GM23338 (cell line): ENCODE measurements around the gene SLC48A1. TPM values are rescaled to one million over a fixed set of nuclear protein-coding genes. Genes with fewer than 3 reads are reported as not detected.

Source experiments
- ATAC-seq: fragments of 200-7000 bp; cut with Tn5 transposase; 3 replicates; pipeline ENCODE4 v1.9.1; 2020
- DNase-seq: peaks from one replicate; pipeline ENCODE4 v3.0.0-alpha.2; 2015; ENCODE audit warnings: low spot score
- H2AFZ ChIP-seq: fragments of 200-600 bp; sonication (generic); 2 replicates; pipeline ENCODE4 v1.8.0; 2016; ENCODE audit warnings: antibody characterized with exemption, mild to moderate bottlenecking, moderate library complexity
- H3F3A ChIP-seq: fragments of 200-600 bp; sonication (generic); replicated peaks from 2 replicates; pipeline ENCODE4 v1.8.0; 2017; ENCODE audit warnings: antibody characterized with exemption, mixed run types, low read depth
- H3K27ac ChIP-seq: fragments of 200-600 bp; sonication (generic); 2 replicates; pipeline ENCODE4 v1.6.1; 2016; ENCODE audit warnings: low read depth
- H3K27me3 ChIP-seq: fragments of 200-600 bp; sonication (generic); 2 replicates; pipeline ENCODE4 v1.8.0; 2016; ENCODE audit warnings: mild to moderate bottlenecking, mixed run types, moderate library complexity; ENCODE audit not compliant: insufficient read depth
- H3K36me3 ChIP-seq: fragments of 200-600 bp; sonication (generic); 2 replicates; pipeline ENCODE4 v1.8.0; 2016; ENCODE audit warnings: mild to moderate bottlenecking; ENCODE audit not compliant: insufficient read depth
- H3K4me1 ChIP-seq: fragments of 200-600 bp; sonication (generic); 2 replicates; pipeline ENCODE4 v1.8.0; 2016; ENCODE audit warnings: mild to moderate bottlenecking, moderate library complexity; ENCODE audit not compliant: insufficient read depth
- H3K4me2 ChIP-seq: fragments of 200-600 bp; sonication (generic); 2 replicates; pipeline ENCODE4 v1.7.1; 2017; ENCODE audit warnings: mixed run types
- H3K4me3 ChIP-seq: fragments of 200-600 bp; sonication (generic); 2 replicates; pipeline ENCODE4 v1.6.1; 2016; ENCODE audit warnings: mixed run types
- H3K79me2 ChIP-seq: fragments of 200-600 bp; sonication (generic); replicated peaks from 2 replicates; pipeline ENCODE4 v1.8.0; 2017; ENCODE audit warnings: mild to moderate bottlenecking; ENCODE audit not compliant: insufficient read depth
- H3K9me2 ChIP-seq: fragments of 200-600 bp; sonication (generic); 2 replicates; pipeline ENCODE4 v1.8.0; 2017; ENCODE audit not compliant: insufficient read depth
- H4K20me1 ChIP-seq: fragments of 200-600 bp; sonication (generic); replicated peaks from 2 replicates; pipeline ENCODE4 v1.8.0; 2017; ENCODE audit warnings: mild to moderate bottlenecking; ENCODE audit not compliant: insufficient read depth
- H3K27ac Mint-ChIP-seq: 2 replicates; pipeline ENCODE4 v1.8.0; 2020; ENCODE audit warnings: inconsistent platforms, mild to moderate bottlenecking, moderate library complexity, mixed read lengths
- H3K27me3 Mint-ChIP-seq: 3 replicates; pipeline ENCODE4 v1.8.0; 2022; ENCODE audit warnings: low read depth, mild to moderate bottlenecking, moderate library complexity, mixed read lengths, inconsistent platforms; ENCODE audit not compliant: insufficient read depth, poor library complexity
- H3K36me3 Mint-ChIP-seq: 3 replicates; pipeline ENCODE4 v1.8.0; 2021; ENCODE audit warnings: low read depth, mild to moderate bottlenecking, inconsistent platforms, moderate library complexity, mixed read lengths
- H3K4me1 Mint-ChIP-seq: 3 replicates; pipeline ENCODE4 v1.8.0; 2020; ENCODE audit warnings: mild to moderate bottlenecking, inconsistent platforms, mixed read lengths
- H3K4me3 Mint-ChIP-seq: 3 replicates; pipeline ENCODE4 v1.8.0; 2021; ENCODE audit warnings: moderate library complexity, mild to moderate bottlenecking, inconsistent platforms, mixed read lengths
- H3K9me3 Mint-ChIP-seq: 3 replicates; pipeline ENCODE4 v1.8.0; 2020; ENCODE audit warnings: moderate library complexity, mild to moderate bottlenecking, inconsistent platforms, mixed read lengths
- CREB1 ChIP-seq: fragments of 250-450 bp; sonication (Bioruptor Pico); IDR thresholded peaks from 2 replicates; pipeline ENCODE4 v1.5.0; 2020; ENCODE audit warnings: low read depth, mild to moderate bottlenecking, moderate library complexity
- CTCF ChIP-seq, 2 experiments: fragments of 200-600 bp in 1 of 2; sonication (generic) in 1 of 2; conservative IDR thresholded peaks; 2 replicates each; pipeline versions ENCODE4 v1.5.1 to v1.6.1; 2016 to 2017; ENCODE audit warnings: antibody characterized with exemption in 2 of 2, low read depth in 2 of 2, mild to moderate bottlenecking in 2 of 2, moderate library complexity in 1 of 2
- JUNB ChIP-seq: IDR thresholded peaks from one replicate; pipeline ENCODE4 v1.6.1; 2016; ENCODE audit warnings: antibody characterized with exemption; ENCODE audit not compliant: unreplicated experiment
- POLR2AphosphoS5 ChIP-seq: IDR thresholded peaks from 2 replicates; pipeline ENCODE4 v1.6.1; 2016; ENCODE audit warnings: antibody characterized with exemption, low read depth
- ZNF331 ChIP-seq: fragments of 250-450 bp; sonication (Bioruptor Pico); IDR thresholded peaks from 2 replicates; pipeline ENCODE4 v1.5.0; 2020; ENCODE audit warnings: low read depth, mild to moderate bottlenecking, moderate library complexity
- ZNF462 ChIP-seq: fragments of 250-450 bp; sonication (Bioruptor Pico); IDR thresholded peaks from 2 replicates; pipeline ENCODE4 v1.5.0; 2020; ENCODE audit warnings: mild to moderate bottlenecking, moderate library complexity
- long read RNA-seq: library from polyadenylated mRNA; unstranded; transcript quantifications from one replicate; pipeline ENCODE4 v2.0.0, GENCODE V29; 2020; ENCODE audit not compliant: unreplicated experiment
- polyA plus RNA-seq: library from polyadenylated mRNA; unstranded; fragments of >200 nt; fragmentation: Nextera tagmentation; extraction: Ambion mirVana; gene quantifications from 2 replicates; pipeline ENCODE4 v1.2.1, GENCODE V29; 2016
- total RNA-seq: library from RNA; depleted of rRNA; stranded (reverse); fragments of >200 nt; shearing (Covaris generic); gene quantifications from 2 replicates; pipeline ENCODE4 v1.2.3, GENCODE V29; 2014; rRNA removed

Gene SLC48A1
- total RNA-seq (9.0 and 16.8 TPM in 2 replicates), polyA plus RNA-seq (5.8 TPM in 2 replicates)
- long read RNA-seq, transcript SLC48A1-201 (3 exons, 3,010 nt) = major isoform, 13 of 17 reads
- long read RNA-seq, partial matches to known transcripts = 0 of 17 reads
- long read RNA-seq, other reads (novel, unspliced or antisense) = 4 of 17 reads

- DNase-seq = peak; percentile 86
- Histone ChIP-seq H3K27me3 (peaks cover 17% of the 10 kb centered on the region), H3K9me2 (no peaks in the 10 kb centered on the region), H3K27ac (no peak within 1 kb of the TSS), H3K4me3 (peak within 1 kb of the TSS; percentile 69), H2AFZ (peak within 1 kb of the TSS; percentile 52), H3K36me3 (no peaks in the 10 kb centered on the region), H4K20me1 (no peaks in the 10 kb centered on the region), H3K79me2 (no peaks in the 10 kb centered on the region), H3K4me2 (peak within 1 kb of the TSS; percentile 86), H3K4me1 (peaks cover 36% of the 10 kb centered on the region), H3F3A (peaks cover 15% of the 10 kb centered on the region)
- no peaks in the 10 kb centered on the region for H3K9me3 Mint-ChIP-seq
- peak; percentile 85 for ATAC-seq
- TF ChIP-seq ZNF462 (CRISPR knock-in tag) = no peak
- no peak for TF ChIP-seq ZNF331 (CRISPR knock-in tag)
- no peak for TF ChIP-seq CREB1 (CRISPR knock-in tag)
- TF ChIP-seq CTCF (conservative IDR thresholded peaks at IDR 0.05; ENCODE audit: low read depth in 2 of 2) = peak in 1 of 2 experiments; percentile 52; a peak in 2 of 4 replicates
- peak; percentile 27; the same call in 1 of the 2 replicates for TF ChIP-seq POLR2AphosphoS5
- no peak for TF ChIP-seq JUNB
- H3K27ac Mint-ChIP-seq = no peak within 1 kb of the TSS
- peaks cover 16% of the 10 kb centered on the region for H3K27me3 Mint-ChIP-seq
- H3K4me3 Mint-ChIP-seq = peak within 1 kb of the TSS; percentile 90
- H3K4me1 Mint-ChIP-seq = peaks cover 39% of the 10 kb centered on the region
- H3K36me3 Mint-ChIP-seq = no peaks in the 10 kb centered on the region
Observed at GRCh38 chr12:47773062-47773857, at the start of gene SLC48A1. SLC48A1 (plus strand) TSS chr12:47773238; CDS start chr12:47773305, 67 bp downstream.
